Left ventricle myocardium inferior (tissue), 1 donor: ENCODE results near the gene VPS4B. TPM values are rescaled to one million over a fixed set of nuclear protein-coding genes. Genes with fewer than 3 reads are reported as not detected.
"Not testable (repeated sequence)": the region's sequence is repeated elsewhere in the genome, so short reads cannot be mapped to it uniquely, and the experiment has no call there.

Experiments used
- DNase-seq: peaks from one replicate; pipeline ENCODE4 v3.0.0-alpha.2; 2020
- H3K27ac ChIP-seq: fragments of 200-600 bp; replicated peaks from 2 replicates; pipeline ENCODE4 v1.8.0; 2021
- H3K27me3 ChIP-seq: fragments of 200-600 bp; 2 replicates; pipeline ENCODE4 v1.8.0; 2021; ENCODE audit warnings: low read depth
- H3K36me3 ChIP-seq: fragments of 200-600 bp; 2 replicates; pipeline ENCODE4 v1.8.0; 2021
- H3K4me1 ChIP-seq: fragments of 200-600 bp; 2 replicates; pipeline ENCODE4 v1.8.0; 2021
- H3K4me3 ChIP-seq: fragments of 200-600 bp; 2 replicates; pipeline ENCODE4 v1.8.0; 2021; ENCODE audit warnings: mild to moderate bottlenecking, moderate library complexity
- H3K9me3 ChIP-seq: fragments of 200-600 bp; replicated peaks from 2 replicates; pipeline ENCODE4 v1.8.0; 2021
- CTCF ChIP-seq: fragments of 200-600 bp; IDR thresholded peaks from 2 replicates; pipeline ENCODE4 v1.8.0; 2021; ENCODE audit warnings: antibody characterized with exemption, mild to moderate bottlenecking, borderline replicate concordance
- intact Hi-C: fragments of 100-400 bp; cut with micrococcal nuclease; formaldehyde crosslinking; loops from one replicate; pipeline ENCODE4 v1.11.0; 2022
- total RNA-seq: library from RNA; stranded (reverse); fragmentation: NEBNext Ultra II Directional; extraction: Animal tissue kit (Norgen Biotek cat#: 25700); gene quantifications from one replicate; pipeline ENCODE4 v1.2.1, GENCODE V29; 2021
- donor health status: DM: no; HTN: yes; CAD: no; lungs with severe emphysema.

Gene VPS4B
- total RNA-seq, 1 donor from 2014 or later: 16.7 TPM

DNA sequence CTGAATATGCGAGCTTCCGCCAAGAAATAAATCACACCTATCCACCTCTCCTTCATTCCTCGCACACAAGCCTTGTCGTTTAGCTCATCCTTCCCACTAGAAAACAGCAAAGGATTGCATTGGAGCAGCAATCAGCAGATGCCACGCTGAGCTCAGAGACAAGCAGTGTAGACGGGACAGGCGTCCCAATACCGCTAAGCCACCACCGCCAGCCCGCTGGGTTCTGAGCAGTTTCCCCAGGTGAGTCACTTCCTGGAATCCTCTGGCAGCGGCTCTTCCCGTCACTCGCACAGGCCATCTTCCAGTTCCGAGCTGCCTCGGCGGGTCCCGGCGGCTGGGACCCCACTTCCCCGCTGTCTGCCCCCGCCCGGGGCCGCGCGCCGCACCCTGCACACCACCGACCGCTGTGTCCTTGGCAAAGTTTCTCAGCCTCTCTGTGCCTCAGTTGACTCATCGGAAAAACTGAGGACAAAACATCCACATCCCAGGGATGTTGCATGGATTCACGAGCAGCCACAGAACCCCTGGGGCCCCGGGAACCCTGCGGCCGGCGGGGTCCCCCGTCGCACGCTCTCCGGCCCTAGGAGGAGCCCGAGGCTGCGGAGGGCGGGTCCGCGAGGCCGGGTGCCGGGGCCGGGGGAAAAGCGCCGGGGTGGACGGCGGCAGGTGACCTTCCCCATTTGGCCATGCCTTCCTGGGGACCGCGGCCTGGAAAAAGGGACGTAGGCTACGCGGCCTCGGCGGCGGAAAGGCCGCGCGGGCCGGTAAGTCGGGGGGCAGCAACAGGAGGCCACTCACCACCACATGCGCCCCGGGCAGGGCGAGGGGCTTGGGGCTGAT is 55.8 kb downstream of the VPS4B start:
- DNase-seq: peak; percentile 21
- Histone ChIP-seq H3K4me3 (peak overlapping the region; percentile 97), H3K9me3 (no peaks in the 10 kb centered on the region), H3K4me1 (peaks cover 45% of the 10 kb centered on the region), H3K27me3 (no peaks in the 10 kb centered on the region), H3K36me3 (peaks cover 16% of the 10 kb centered on the region), H3K27ac (peak overlapping the region; percentile 98)
- TF ChIP-seq CTCF: no peak
- intact Hi-C loops: loop anchor here (10.0 kb wide), 1 partner anchor 68 kb away; no protein-coding TSS in a partner anchor

- Histone ChIP-seq H3K27me3 (no peaks in the 10 kb centered on the region), H3K27ac (peak overlapping the region; percentile 98), H3K4me1 (peaks cover 45% of the 10 kb centered on the region), H3K9me3 (no peaks in the 10 kb centered on the region), H3K4me3 (peak overlapping the region; percentile 97), H3K36me3 (peaks cover 20% of the 10 kb centered on the region)
- no peak for DNase-seq
- TF ChIP-seq CTCF: no peak
- intact Hi-C loops: loop anchor here (10.0 kb wide), 1 partner anchor 69 kb away; no protein-coding TSS in a partner anchor
These were observed 56.4 kb downstream of the VPS4B start for GRCh38 chr18:63365876-63366212.

DNA sequence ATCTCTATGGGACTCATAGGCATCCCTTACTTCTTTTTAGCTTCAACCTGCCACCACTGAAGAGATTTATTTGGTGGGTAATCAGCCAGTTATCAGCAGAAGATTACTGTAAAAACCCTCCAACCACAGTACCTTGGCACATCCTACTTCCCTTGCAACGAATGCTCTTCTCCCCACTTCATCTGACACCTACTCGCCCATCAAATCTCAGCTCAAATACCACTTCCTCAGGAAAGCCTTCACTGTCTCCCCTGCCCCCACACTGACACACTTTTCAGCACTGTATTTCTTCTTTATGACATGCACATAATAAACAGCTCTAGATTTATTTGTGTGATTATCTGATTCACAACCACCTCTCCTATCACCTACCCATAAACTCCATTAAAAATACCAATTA is 58.3 kb downstream of the VPS4B start:
- intact Hi-C loops: loop anchor here (10.0 kb wide), 1 partner anchor 71 kb away; no protein-coding TSS in a partner anchor

GRCh38 chr18:63363420-63363819 is 58.9 kb downstream of the VPS4B start:
- Histone ChIP-seq H3K4me1 (peaks cover 39% of the 10 kb centered on the region), H3K36me3 (peaks cover 38% of the 10 kb centered on the region)
- DNase-seq, H3K27me3 ChIP-seq, H3K4me3 ChIP-seq, H3K27ac ChIP-seq, H3K9me3 ChIP-seq: not testable (repeated sequence)
- intact Hi-C loops: loop anchor here (10.0 kb wide), 1 partner anchor 71 kb away; no protein-coding TSS in a partner anchor

More for the DNA sequence above, 58.3 kb downstream of the VPS4B start:
- peaks cover 44% of the 10 kb centered on the region for H3K4me1 ChIP-seq
- H3K4me3 ChIP-seq: no peak overlapping the region
- H3K27me3 ChIP-seq: no peaks in the 10 kb centered on the region
- no peak overlapping the region for H3K27ac ChIP-seq
- TF ChIP-seq CTCF: no peak
- peaks cover 32% of the 10 kb centered on the region for H3K36me3 ChIP-seq
- H3K9me3 ChIP-seq: no peaks in the 10 kb centered on the region
- DNase-seq: no peak

DNA sequence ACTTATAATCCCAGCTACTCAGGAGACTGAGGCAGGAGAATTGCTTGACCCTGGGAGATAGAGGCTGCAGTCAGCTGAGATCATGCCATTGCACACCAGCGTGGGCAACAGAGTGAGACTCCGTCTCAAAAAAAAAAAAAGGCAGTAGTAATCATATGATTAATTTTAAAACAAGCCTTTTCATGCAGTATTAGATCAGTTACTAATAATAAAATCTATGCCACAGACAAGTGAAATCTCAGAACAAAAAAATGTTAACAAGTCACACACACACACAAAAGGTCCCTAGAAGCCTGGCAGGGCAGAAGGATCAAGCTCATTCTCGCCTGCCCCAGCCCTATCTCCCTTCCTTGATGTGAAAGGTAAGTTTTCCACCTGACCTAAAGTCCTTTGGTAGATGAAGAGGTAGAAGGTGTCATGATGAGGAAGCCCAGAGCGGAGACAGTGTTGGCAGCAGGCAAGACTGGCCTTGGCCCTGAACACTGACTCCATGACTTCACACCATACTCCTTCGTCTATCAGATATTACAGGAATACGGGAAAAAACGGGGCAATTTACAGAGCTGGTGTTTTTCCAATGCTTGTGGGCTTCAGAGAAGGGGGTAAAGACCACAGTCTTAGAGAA is 65.9 kb downstream of the VPS4B start:
- no peaks in the 10 kb centered on the region for H3K9me3 ChIP-seq
- no peak overlapping the region for H3K4me3 ChIP-seq
- H3K27ac ChIP-seq: peak overlapping the region; percentile 69
- no peaks in the 10 kb centered on the region for H3K27me3 ChIP-seq
- intact Hi-C loops: no loop called here
- H3K36me3 ChIP-seq: peaks cover 83% of the 10 kb centered on the region
- DNase-seq: no peak
- peaks cover 17% of the 10 kb centered on the region for H3K4me1 ChIP-seq
- no peak for TF ChIP-seq CTCF

- H3K9me3 ChIP-seq: no peaks in the 10 kb centered on the region
- no peaks in the 10 kb centered on the region for H3K27me3 ChIP-seq
- DNase-seq: no peak
- peaks cover 98% of the 10 kb centered on the region for H3K36me3 ChIP-seq
- TF ChIP-seq CTCF: no peak
- H3K4me1 ChIP-seq: peaks cover 20% of the 10 kb centered on the region
- no peak overlapping the region for H3K4me3 ChIP-seq
- intact Hi-C loops: no loop called here
- H3K27ac ChIP-seq: no peak overlapping the region
These were observed 72.0 kb downstream of the VPS4B start for GRCh38 chr18:63350230-63350629.
